ENCODE measurements around the gene RNF166. TPM values are rescaled to one million over a fixed set of nuclear protein-coding genes. Genes with fewer than 3 reads are reported as not detected.

RNF166 gene
- total and polyA plus RNA-seq, 2 of the 13 experiments (the other 11 are each of a cell fraction or from before 2014, with no cell fraction given) = 21.4 to 23.0 TPM

DNA sequence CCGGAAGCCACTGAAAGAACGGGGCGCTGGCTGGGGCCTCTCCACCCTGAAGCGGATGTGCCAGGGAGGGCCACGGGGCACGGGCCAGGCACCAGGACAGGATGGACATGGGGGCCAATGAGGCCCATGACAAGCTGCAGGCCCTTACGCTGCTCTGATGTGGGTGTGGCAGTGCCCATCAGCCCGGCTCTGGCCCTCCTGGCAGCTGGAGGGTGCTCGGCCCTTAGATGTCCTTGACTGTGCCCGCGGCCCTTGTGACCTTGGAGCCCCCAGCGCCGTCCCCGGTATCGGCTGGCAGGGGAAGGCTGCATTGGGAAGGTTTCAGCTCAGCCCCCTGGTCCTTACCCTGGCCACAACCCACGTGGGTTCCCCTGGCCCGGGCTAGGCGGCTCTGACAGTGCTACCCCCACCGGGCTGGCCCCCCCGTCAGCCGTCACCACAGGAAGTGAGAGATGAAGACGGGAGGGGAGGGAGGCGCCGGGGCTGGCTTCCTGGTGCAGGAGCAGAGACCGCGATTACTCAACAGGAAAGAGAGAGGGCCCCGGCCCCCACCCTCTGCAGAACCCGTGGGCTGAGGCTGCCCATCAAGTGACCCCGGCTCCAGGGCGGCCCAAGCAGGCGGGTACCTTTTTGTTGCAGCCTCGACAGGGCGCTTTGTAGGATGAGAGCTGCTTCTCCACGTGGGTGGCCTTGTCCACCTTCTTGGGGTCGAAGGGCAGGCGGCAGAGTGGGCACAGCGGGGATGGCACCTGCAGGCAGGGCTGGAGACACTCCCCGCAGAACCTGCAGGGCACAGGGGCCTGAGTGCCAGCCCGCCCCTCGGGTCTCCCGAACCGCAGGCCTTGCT is 5.3 kb downstream of the RNF166 start (continued):
- TF ChIP-seq, protein P1, sequence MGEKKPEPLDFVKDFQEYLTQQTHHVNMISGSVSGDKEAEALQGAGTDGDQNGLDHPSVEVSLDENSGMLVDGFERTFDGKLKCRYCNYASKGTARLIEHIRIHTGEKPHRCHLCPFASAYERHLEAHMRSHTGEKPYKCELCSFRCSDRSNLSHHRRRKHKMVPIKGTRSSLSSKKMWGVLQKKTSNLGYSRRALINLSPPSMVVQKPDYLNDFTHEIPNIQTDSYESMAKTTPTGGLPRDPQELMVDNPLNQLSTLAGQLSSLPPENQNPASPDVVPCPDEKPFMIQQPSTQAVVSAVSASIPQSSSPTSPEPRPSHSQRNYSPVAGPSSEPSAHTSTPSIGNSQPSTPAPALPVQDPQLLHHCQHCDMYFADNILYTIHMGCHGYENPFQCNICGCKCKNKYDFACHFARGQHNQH (CRISPR knock-in tag; IDR thresholded peaks at IDR 0.05) = peak; percentile 76
- TF ChIP-seq TEAD2 (CRISPR knock-in tag; IDR thresholded peaks at IDR 0.05) (no peak), ZNF337 (CRISPR knock-in tag; IDR thresholded peaks at IDR 0.05; ENCODE audit: borderline replicate concordance, low read depth) (0 out of 2 replicates have a peak, but pooled peaks have one; percentile 57), ZSCAN25 (CRISPR knock-in tag; IDR thresholded peaks at IDR 0.05) (no peak), ZNF383 (CRISPR knock-in tag; IDR thresholded peaks at IDR 0.05; ENCODE audit: borderline replicate concordance) (no peak), EED (CRISPR knock-in tag; IDR thresholded peaks at IDR 0.05) (no peak), TGIF2 (CRISPR knock-in tag; IDR thresholded peaks at IDR 0.05) (peak; percentile 89), GATAD2A (CRISPR knock-in tag; IDR thresholded peaks at IDR 0.05) (peak; percentile 68), ZNF441 (CRISPR knock-in tag; IDR thresholded peaks at IDR 0.05; ENCODE audit: borderline replicate concordance) (no peak; the same call in 1 of the 2 replicates), YEATS2 (CRISPR knock-in tag; IDR thresholded peaks at IDR 0.05; ENCODE audit: borderline replicate concordance) (peak; percentile 86; the same call in 1 of the 2 replicates), HMG20B (CRISPR knock-in tag; conservative IDR thresholded peaks at IDR 0.05) (no peak), RFXANK (CRISPR knock-in tag; IDR thresholded peaks at IDR 0.05) (no peak), EZH2 (conservative IDR thresholded peaks at IDR 0.05; ENCODE audit: low read depth, low read length) (no peak), ETV6 (CRISPR knock-in tag; conservative IDR thresholded peaks at IDR 0.05) (peak; percentile 60), ZNF331 (CRISPR knock-in tag; IDR thresholded peaks at IDR 0.05) (peak; percentile 59; the same call in 1 of the 2 replicates), ZNF101 (CRISPR knock-in tag; IDR thresholded peaks at IDR 0.05; ENCODE audit: borderline replicate concordance, low read depth) (no peak), ATF1 (CRISPR knock-in tag; IDR thresholded peaks at IDR 0.05) (peak; percentile 67; the same call in 1 of the 2 replicates)
- TF ChIP-seq, protein P2, sequence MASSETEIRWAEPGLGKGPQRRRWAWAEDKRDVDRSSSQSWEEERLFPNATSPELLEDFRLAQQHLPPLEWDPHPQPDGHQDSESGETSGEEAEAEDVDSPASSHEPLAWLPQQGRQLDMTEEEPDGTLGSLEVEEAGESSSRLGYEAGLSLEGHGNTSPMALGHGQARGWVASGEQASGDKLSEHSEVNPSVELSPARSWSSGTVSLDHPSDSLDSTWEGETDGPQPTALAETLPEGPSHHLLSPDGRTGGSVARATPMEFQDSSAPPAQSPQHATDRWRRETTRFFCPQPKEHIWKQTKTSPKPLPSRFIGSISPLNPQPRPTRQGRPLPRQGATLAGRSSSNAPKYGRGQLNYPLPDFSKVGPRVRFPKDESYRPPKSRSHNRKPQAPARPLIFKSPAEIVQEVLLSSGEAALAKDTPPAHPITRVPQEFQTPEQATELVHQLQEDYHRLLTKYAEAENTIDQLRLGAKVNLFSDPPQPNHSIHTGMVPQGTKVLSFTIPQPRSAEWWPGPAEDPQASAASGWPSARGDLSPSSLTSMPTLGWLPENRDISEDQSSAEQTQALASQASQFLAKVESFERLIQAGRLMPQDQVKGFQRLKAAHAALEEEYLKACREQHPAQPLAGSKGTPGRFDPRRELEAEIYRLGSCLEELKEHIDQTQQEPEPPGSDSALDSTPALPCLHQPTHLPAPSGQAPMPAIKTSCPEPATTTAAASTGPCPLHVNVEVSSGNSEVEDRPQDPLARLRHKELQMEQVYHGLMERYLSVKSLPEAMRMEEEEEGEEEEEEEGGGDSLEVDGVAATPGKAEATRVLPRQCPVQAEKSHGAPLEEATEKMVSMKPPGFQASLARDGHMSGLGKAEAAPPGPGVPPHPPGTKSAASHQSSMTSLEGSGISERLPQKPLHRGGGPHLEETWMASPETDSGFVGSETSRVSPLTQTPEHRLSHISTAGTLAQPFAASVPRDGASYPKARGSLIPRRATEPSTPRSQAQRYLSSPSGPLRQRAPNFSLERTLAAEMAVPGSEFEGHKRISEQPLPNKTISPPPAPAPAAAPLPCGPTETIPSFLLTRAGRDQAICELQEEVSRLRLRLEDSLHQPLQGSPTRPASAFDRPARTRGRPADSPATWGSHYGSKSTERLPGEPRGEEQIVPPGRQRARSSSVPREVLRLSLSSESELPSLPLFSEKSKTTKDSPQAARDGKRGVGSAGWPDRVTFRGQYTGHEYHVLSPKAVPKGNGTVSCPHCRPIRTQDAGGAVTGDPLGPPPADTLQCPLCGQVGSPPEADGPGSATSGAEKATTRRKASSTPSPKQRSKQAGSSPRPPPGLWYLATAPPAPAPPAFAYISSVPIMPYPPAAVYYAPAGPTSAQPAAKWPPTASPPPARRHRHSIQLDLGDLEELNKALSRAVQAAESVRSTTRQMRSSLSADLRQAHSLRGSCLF (CRISPR knock-in tag; IDR thresholded peaks at IDR 0.05; ENCODE audit: borderline replicate concordance) = no peak
- TF ChIP-seq, protein P3, sequence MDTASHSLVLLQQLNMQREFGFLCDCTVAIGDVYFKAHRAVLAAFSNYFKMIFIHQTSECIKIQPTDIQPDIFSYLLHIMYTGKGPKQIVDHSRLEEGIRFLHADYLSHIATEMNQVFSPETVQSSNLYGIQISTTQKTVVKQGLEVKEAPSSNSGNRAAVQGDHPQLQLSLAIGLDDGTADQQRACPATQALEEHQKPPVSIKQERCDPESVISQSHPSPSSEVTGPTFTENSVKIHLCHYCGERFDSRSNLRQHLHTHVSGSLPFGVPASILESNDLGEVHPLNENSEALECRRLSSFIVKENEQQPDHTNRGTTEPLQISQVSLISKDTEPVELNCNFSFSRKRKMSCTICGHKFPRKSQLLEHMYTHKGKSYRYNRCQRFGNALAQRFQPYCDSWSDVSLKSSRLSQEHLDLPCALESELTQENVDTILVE (CRISPR knock-in tag; IDR thresholded peaks at IDR 0.05) = peak; percentile 85
- TF ChIP-seq, protein P4, sequence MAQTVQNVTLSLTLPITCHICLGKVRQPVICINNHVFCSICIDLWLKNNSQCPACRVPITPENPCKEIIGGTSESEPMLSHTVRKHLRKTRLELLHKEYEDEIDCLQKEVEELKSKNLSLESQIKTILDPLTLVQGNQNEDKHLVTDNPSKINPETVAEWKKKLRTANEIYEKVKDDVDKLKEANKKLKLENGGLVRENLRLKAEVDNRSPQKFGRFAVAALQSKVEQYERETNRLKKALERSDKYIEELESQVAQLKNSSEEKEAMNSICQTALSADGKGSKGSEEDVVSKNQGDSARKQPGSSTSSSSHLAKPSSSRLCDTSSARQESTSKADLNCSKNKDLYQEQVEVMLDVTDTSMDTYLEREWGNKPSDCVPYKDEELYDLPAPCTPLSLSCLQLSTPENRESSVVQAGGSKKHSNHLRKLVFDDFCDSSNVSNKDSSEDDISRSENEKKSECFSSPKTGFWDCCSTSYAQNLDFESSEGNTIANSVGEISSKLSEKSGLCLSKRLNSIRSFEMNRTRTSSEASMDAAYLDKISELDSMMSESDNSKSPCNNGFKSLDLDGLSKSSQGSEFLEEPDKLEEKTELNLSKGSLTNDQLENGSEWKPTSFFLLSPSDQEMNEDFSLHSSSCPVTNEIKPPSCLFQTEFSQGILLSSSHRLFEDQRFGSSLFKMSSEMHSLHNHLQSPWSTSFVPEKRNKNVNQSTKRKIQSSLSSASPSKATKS (CRISPR knock-in tag; IDR thresholded peaks at IDR 0.05) = no peak
- TF ChIP-seq, protein P5, sequence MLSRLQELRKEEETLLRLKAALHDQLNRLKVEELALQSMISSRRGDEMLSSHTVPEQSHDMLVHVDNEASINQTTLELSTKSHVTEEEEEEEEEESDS (CRISPR knock-in tag; IDR thresholded peaks at IDR 0.05; ENCODE audit: borderline replicate concordance) = no peak
